Right lobe of liver (tissue), 6 donors: ENCODE data around the gene MPZL2. TPM values are rescaled to one million over a fixed set of nuclear protein-coding genes. Genes with fewer than 3 reads are reported as not detected.

Experiments used
- ATAC-seq, 4 donors: fragments of 200-7000 bp; cut with Tn5 transposase; one replicate each; pipeline ENCODE4 v1.9.1; 2020; ENCODE audit warnings: mild to moderate bottlenecking in 4 of 4, moderate library complexity in 4 of 4
- DNase-seq, 3 donors: peaks; one replicate each; pipeline ENCODE4 v3.0.0-alpha.2; 2020
- H3K27ac ChIP-seq, 3 donors: fragments of 200-600 bp; one replicate each; pipeline ENCODE4 v1.8.0; 2022
- H3K27me3 ChIP-seq, 2 donors: fragments of 200-600 bp; one replicate each; pipeline ENCODE4 v1.8.0; 2022
- H3K36me3 ChIP-seq, 4 donors: fragments of 200-600 bp; sonication (generic) in 1 of 4; one replicate each; pipeline versions ENCODE4 v1.5.1 to v1.8.0; 2017 to 2022; ENCODE audit warnings: control low read depth in 1 of 4
- H3K4me1 ChIP-seq, 4 donors: fragments of 200-600 bp; sonication (generic) in 1 of 4; one replicate each; pipeline versions ENCODE4 v1.5.1 to v1.8.0; 2017 to 2022; ENCODE audit warnings: control low read depth in 1 of 4
- H3K4me3 ChIP-seq, 3 donors: fragments of 200-600 bp; one replicate each; pipeline ENCODE4 v1.8.0; 2022
- H3K9me3 ChIP-seq, 4 donors: fragments of 200-600 bp; sonication (generic) in 1 of 4; one replicate each; pipeline versions ENCODE4 v1.5.1 to v1.8.0; 2017 to 2022; ENCODE audit warnings: control low read depth in 1 of 4
- POLR2A ChIP-seq: fragments of 450-650 bp; IDR thresholded peaks from one replicate; pipeline ENCODE4 v1.6.1; 2017; ENCODE audit warnings: antibody characterized with exemption, mild to moderate bottlenecking
- WGBS: methylation state at CpG from one replicate; pipeline ENCODE4 v1.1.6; 2018; ENCODE audit warnings: low coverage, low lambda C conversion rate; ENCODE audit not compliant: insufficient coverage; ENCODE audit errors: missing lambda C conversion rate; 5-methylcytosine and 5-hydroxymethylcytosine counted together
- intact Hi-C, 2 donors: fragments of 100-400 bp; cut with DNase I; formaldehyde crosslinking; loops; one replicate each; pipeline versions ENCODE4 v1.11.2 to v1.14.1; 2022
- total RNA-seq, 6 experiments: library from RNA; depleted of rRNA in 2 of 6; stranded (reverse); fragments of >200 nt in 2 of 6; fragmentation: NEBNext Ultra II Directional in 3 of 6; extraction: Animal tissue kit (Norgen Biotek cat#: 25700) in 3 of 6; gene quantifications; one replicate each; pipeline versions ENCODE4 v1.1.0 to v1.2.4, GENCODE V29; 2016 to 2023
- TF ChIP-seq, protein P1 (sequence below), 4 donors: fragments of 200-600 bp in 3 of 4; fragments of 450-650 bp in 1 of 4; IDR thresholded peaks; one replicate each; pipeline versions ENCODE4 v1.5.1 to v1.8.0; 2016 to 2022; ENCODE audit warnings: antibody characterized with exemption in 4 of 4, mild to moderate bottlenecking in 2 of 4
- donor health status: DM: no; HTN: yes; CAD: no.
- donor health status: DM: no; HTN: no; CAD: no.
- donor health status: DM: no; HTN: no; CAD: no.
- donor health status: DM: no; HTN: yes; CAD: no.
- donor health status: DM: no; HTN: yes; CAD: no.

Gene MPZL2
- total RNA-seq, 6 experiments from 2014 or later = 13.0 to 32.4 (median 21.2) TPM

DNA sequence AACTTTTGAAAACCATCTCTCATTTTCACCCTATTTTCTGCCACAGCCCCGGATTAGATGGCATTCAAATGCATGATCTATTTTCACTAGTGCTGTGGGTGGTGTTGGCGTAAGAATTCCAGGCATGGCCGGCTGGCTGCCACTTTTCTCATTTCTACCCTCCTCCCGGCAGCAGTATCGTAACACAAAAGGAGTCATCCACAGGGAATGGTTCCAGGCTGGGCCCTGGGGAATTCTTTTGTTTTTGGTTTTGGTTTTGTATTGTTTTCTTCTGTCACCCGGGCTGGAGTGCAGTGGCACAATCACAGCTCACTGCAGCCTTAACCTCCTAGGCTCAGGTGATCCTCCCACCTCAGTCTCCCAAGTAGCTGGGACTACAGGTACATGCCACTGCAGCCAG lies 53.1 kb downstream of the MPZL2 start:
- no peaks in the 10 kb centered on the region for H3K36me3 ChIP-seq
- intact Hi-C loops = no loop called here
- H3K9me3 ChIP-seq = no peaks in the 10 kb centered on the region
- H3K27me3 ChIP-seq = no peaks in the 10 kb centered on the region
- H3K27ac ChIP-seq = no peak overlapping the region
- DNase-seq (no peak), ATAC-seq (no peak)
- no peak for TF ChIP-seq POLR2A
- TF ChIP-seq, protein P1, sequence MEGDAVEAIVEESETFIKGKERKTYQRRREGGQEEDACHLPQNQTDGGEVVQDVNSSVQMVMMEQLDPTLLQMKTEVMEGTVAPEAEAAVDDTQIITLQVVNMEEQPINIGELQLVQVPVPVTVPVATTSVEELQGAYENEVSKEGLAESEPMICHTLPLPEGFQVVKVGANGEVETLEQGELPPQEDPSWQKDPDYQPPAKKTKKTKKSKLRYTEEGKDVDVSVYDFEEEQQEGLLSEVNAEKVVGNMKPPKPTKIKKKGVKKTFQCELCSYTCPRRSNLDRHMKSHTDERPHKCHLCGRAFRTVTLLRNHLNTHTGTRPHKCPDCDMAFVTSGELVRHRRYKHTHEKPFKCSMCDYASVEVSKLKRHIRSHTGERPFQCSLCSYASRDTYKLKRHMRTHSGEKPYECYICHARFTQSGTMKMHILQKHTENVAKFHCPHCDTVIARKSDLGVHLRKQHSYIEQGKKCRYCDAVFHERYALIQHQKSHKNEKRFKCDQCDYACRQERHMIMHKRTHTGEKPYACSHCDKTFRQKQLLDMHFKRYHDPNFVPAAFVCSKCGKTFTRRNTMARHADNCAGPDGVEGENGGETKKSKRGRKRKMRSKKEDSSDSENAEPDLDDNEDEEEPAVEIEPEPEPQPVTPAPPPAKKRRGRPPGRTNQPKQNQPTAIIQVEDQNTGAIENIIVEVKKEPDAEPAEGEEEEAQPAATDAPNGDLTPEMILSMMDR (IDR thresholded peaks at IDR 0.05) = no peak
- H3K4me3 ChIP-seq = no peak overlapping the region
- 60% methylated on average over 6 of the region's 6 CpGs for WGBS
- H3K4me1 ChIP-seq = peaks cover 0 to 31% (median 12%) of the 10 kb centered on the region in 4 donors

GRCh38 chr11:118210323-118210722 lies 53.8 kb downstream of the MPZL2 start:
- intact Hi-C loops = no loop called here
- H3K27me3 ChIP-seq = no peaks in the 10 kb centered on the region
- no peaks in the 10 kb centered on the region for H3K36me3 ChIP-seq
- no peak overlapping the region for H3K4me3 ChIP-seq
- no peaks in the 10 kb centered on the region for H3K9me3 ChIP-seq
- DNase-seq (no peak), ATAC-seq (no peak)
- H3K4me1 ChIP-seq = peaks cover 0 to 36% (median 12%) of the 10 kb centered on the region in 4 donors
- H3K27ac ChIP-seq = no peak overlapping the region
- no peak for TF ChIP-seq POLR2A
- TF ChIP-seq, protein P1 (IDR thresholded peaks at IDR 0.05) = no peak
- WGBS = 90% methylated on average over 7 of the region's 7 CpGs

GRCh38 chr11:118209033-118209432 lies 55.1 kb downstream of the MPZL2 start:
- peaks cover 0 to 36% (median 11%) of the 10 kb centered on the region in 4 donors for H3K4me1 ChIP-seq
- H3K9me3 ChIP-seq = no peaks in the 10 kb centered on the region
- TF ChIP-seq, protein P1 (IDR thresholded peaks at IDR 0.05) = no peak
- no peak for TF ChIP-seq POLR2A
- no peak for DNase-seq
- H3K27ac ChIP-seq = no peak overlapping the region
- no peaks in the 10 kb centered on the region for H3K27me3 ChIP-seq
- H3K4me3 ChIP-seq = no peak overlapping the region
- intact Hi-C loops = no loop called here
- WGBS = 82% methylated on average over 3 of the region's 3 CpGs
- ATAC-seq = no peak
- H3K36me3 ChIP-seq = no peaks in the 10 kb centered on the region

- no peak for ATAC-seq
- H3K27me3 ChIP-seq = no peaks in the 10 kb centered on the region
- no peak for DNase-seq
- TF ChIP-seq, protein P1 (IDR thresholded peaks at IDR 0.05) = no peak
- no peak for TF ChIP-seq POLR2A
- no peaks in the 10 kb centered on the region for H3K36me3 ChIP-seq
- 87% methylated on average over 2 of the region's 2 CpGs for WGBS
- H3K27ac ChIP-seq = no peak overlapping the region
- no peak overlapping the region for H3K4me3 ChIP-seq
- H3K4me1 ChIP-seq = peaks cover 0 to 31% (median 10%) of the 10 kb centered on the region in 4 donors
- intact Hi-C loops = no loop called here
- no peaks in the 10 kb centered on the region for H3K9me3 ChIP-seq
These were observed 57.0 kb downstream of the MPZL2 start for GRCh38 chr11:118207079-118207478.
